ENCODE measurements around the gene COA7. TPM values are rescaled to one million over a fixed set of nuclear protein-coding genes. Genes with fewer than 3 reads are reported as not detected.
A peak's percentile ranks its signal among the peaks of the same experiment; 100 is the strongest.
"Not testable (repeated sequence)": the region's sequence is repeated elsewhere in the genome, so short reads cannot be mapped to it uniquely, and the experiment has no call there.

The COA7 gene
- total and polyA plus RNA-seq, 2 experiments from 2014 or later: 7.6 to 10.4 TPM

GRCh38 chr1:52738893-52739292 is 40.7 kb upstream of the COA7 start:
- no peak overlapping the region for H3K4me3 ChIP-seq
- H3K4me1 ChIP-seq (ENCODE audit: low read depth): peaks cover 4% of the 10 kb centered on the region
- no peak for DNase-seq (ENCODE audit: low read depth in 1 of 2, low spot score in 1 of 2)
- no peaks in the 10 kb centered on the region for H3K36me3 ChIP-seq
- H3K9me3 ChIP-seq (ENCODE audit: low read depth): no peaks in the 10 kb centered on the region
- H3K27ac ChIP-seq: peak overlapping the region; percentile 1
- no peaks in the 10 kb centered on the region for H3K27me3 ChIP-seq
- TF ChIP-seq CTCF (IDR thresholded peaks at IDR 0.05; ENCODE audit: low read depth, low read length): no peak

GRCh38 chr1:52738148-52738547 is 40.0 kb upstream of the COA7 start:
- Histone ChIP-seq H3K27me3 (no peaks in the 10 kb centered on the region), H3K9me3 (ENCODE audit: low read depth) (no peaks in the 10 kb centered on the region), H3K36me3 (no peaks in the 10 kb centered on the region), H3K4me1 (ENCODE audit: low read depth) (peaks cover 4% of the 10 kb centered on the region), H3K27ac (peak overlapping the region; percentile 36), H3K4me3 (no peak overlapping the region)
- DNase-seq (ENCODE audit: low read depth in 1 of 2, low spot score in 1 of 2): no peak
- no peak for TF ChIP-seq CTCF (IDR thresholded peaks at IDR 0.05; ENCODE audit: low read depth, low read length)

- not testable (repeated sequence) for H3K27ac ChIP-seq; H3K27me3 ChIP-seq; H3K4me1 ChIP-seq (ENCODE audit: low read depth); H3K4me3 ChIP-seq; H3K9me3 ChIP-seq (ENCODE audit: low read depth); H3K36me3 ChIP-seq; DNase-seq (ENCODE audit: low read depth in 1 of 2, low spot score in 1 of 2)
These were observed 37.2 kb upstream of the COA7 start for GRCh38 chr1:52735371-52735770.

- no peak for DNase-seq (ENCODE audit: low read depth in 1 of 2, low spot score in 1 of 2)
- Histone ChIP-seq H3K4me3 (no peak overlapping the region), H3K36me3 (no peaks in the 10 kb centered on the region), H3K27me3 (no peaks in the 10 kb centered on the region), H3K4me1 (ENCODE audit: low read depth) (no peaks in the 10 kb centered on the region), H3K27ac (no peak overlapping the region), H3K9me3 (ENCODE audit: low read depth) (no peaks in the 10 kb centered on the region)
- no peak for TF ChIP-seq CTCF (IDR thresholded peaks at IDR 0.05; ENCODE audit: low read depth, low read length)
These were observed 35.2 kb upstream of the COA7 start for GRCh38 chr1:52733368-52733767.

- TF ChIP-seq CTCF (IDR thresholded peaks at IDR 0.05; ENCODE audit: low read depth, low read length): no peak
- no peaks in the 10 kb centered on the region for H3K27me3 ChIP-seq
- DNase-seq (ENCODE audit: low read depth in 1 of 2, low spot score in 1 of 2): no peak
- H3K9me3 ChIP-seq (ENCODE audit: low read depth): no peaks in the 10 kb centered on the region
- no peaks in the 10 kb centered on the region for H3K36me3 ChIP-seq
- peaks cover 8% of the 10 kb centered on the region for H3K4me1 ChIP-seq (ENCODE audit: low read depth)
- H3K27ac ChIP-seq: no peak overlapping the region
- peak overlapping the region; percentile 78 for H3K4me3 ChIP-seq
These were observed 30.0 kb upstream of the COA7 start for GRCh38 chr1:52727956-52728656.

GRCh38 chr1:52727114-52727586 is 29.0 kb upstream of the COA7 start:
- peak in 1 of 2 donors; percentile 28 for DNase-seq (ENCODE audit: low read depth in 1 of 2, low spot score in 1 of 2)
- peak overlapping the region; percentile 95 for H3K27ac ChIP-seq
- no peaks in the 10 kb centered on the region for H3K27me3 ChIP-seq

More at GRCh38 chr1:52727114-52727586, 29.0 kb upstream of the COA7 start:
- peak overlapping the region; percentile 78 for H3K4me3 ChIP-seq
- TF ChIP-seq CTCF (IDR thresholded peaks at IDR 0.05; ENCODE audit: low read depth, low read length): no peak
- H3K9me3 ChIP-seq (ENCODE audit: low read depth): no peaks in the 10 kb centered on the region
- H3K4me1 ChIP-seq (ENCODE audit: low read depth): peaks cover 8% of the 10 kb centered on the region
- no peaks in the 10 kb centered on the region for H3K36me3 ChIP-seq
